GM12878 (cell line): ENCODE data around the gene ASPM. TPM values are rescaled to one million over a fixed set of nuclear protein-coding genes. Genes with fewer than 3 reads are reported as not detected.

Source experiments
- ATAC-seq: fragments of 200-7000 bp; cut with Tn5 transposase; 3 replicates; pipeline ENCODE4 v1.9.1; 2020; ENCODE audit warnings: mild to moderate bottlenecking, moderate library complexity
- BruUV-seq: library from RNA; stranded (reverse); fragments of 400-500 nt; replicated peaks from 2 replicates; lab custom pipeline; 2021; lab: Mats Ljungman, UMichigan
- CTCF ChIA-PET: fragments of 300-600 bp; sonication (Branson Sonifier 250); formaldehyde crosslinking; extraction: SDS; loops from one replicate; lab custom pipeline; 2021; ENCODE audit warnings: inconsistent platforms; lab: Yijun Ruan, JAX
- POLR2A ChIA-PET: fragments of 350-600 bp; formaldehyde crosslinking; extraction: SDS; loops from one replicate; lab custom pipeline; 2021; ENCODE audit warnings: inconsistent platforms; lab: Charles Lee
- RAD21 ChIA-PET: fragments of 300-600 bp; sonication (Branson Sonifier 250); formaldehyde crosslinking; loops from one replicate; lab custom pipeline; 2023; ENCODE audit warnings: antibody characterized with exemption; ENCODE audit not compliant: unreplicated experiment; lab: Charles Lee
- SMC1A ChIA-PET: fragments of 300-600 bp; sonication (Branson Sonifier 250); formaldehyde crosslinking; loops from one replicate; lab custom pipeline; 2023; ENCODE audit not compliant: unreplicated experiment, uncharacterized antibody; lab: Charles Lee
- DNase-seq: peaks from one replicate; pipeline ENCODE4 v3.0.0-alpha.2; 2011; ENCODE audit warnings: low read depth, low spot score
- FAIRE-seq: peaks from 3 replicates; lab custom pipeline; 2011; peaks lifted over from hg19 to GRCh38; lab: Jason Lieb, UNC
- H2AFZ ChIP-seq: 2 replicates; pipeline ENCODE4 v1.6.0; 2011; ENCODE audit warnings: low read depth, low read length, control low read depth; ENCODE audit not compliant: control insufficient read depth
- H3K27ac ChIP-seq: 2 replicates; pipeline ENCODE4 v1.5.1; 2011; ENCODE audit warnings: control low read depth; ENCODE audit not compliant: control insufficient read depth, insufficient read depth
- H3K27me3 ChIP-seq, 2 experiments: replicated peaks in 1 of 2; 2 replicates each; pipeline versions ENCODE4 v1.6.0 to v1.6.1; 2011; ENCODE audit warnings: low read length in 1 of 2; ENCODE audit not compliant: control insufficient read depth in 2 of 2, insufficient read depth in 2 of 2
- H3K36me3 ChIP-seq, 2 experiments: 2 replicates each; pipeline ENCODE4 v1.5.1; 2011; ENCODE audit warnings: low read length in 1 of 2; ENCODE audit not compliant: control insufficient read depth in 2 of 2, insufficient read depth in 2 of 2
- H3K4me1 ChIP-seq: 2 replicates; pipeline ENCODE4 v1.6.1; 2011; ENCODE audit warnings: mild to moderate bottlenecking, low read length, moderate library complexity, mixed read lengths; ENCODE audit not compliant: control insufficient read depth, insufficient read depth
- H3K4me2 ChIP-seq: 2 replicates; pipeline ENCODE4 v1.6.0; 2011; ENCODE audit warnings: control low read depth; ENCODE audit not compliant: control insufficient read depth, insufficient read depth
- H3K4me3 ChIP-seq: fragments of 200-600 bp; sonication (generic); 2 replicates; pipeline ENCODE4 v1.5.1; 2016
- H3K79me2 ChIP-seq: 2 replicates; pipeline ENCODE4 v1.6.0; 2011; ENCODE audit warnings: low read length; ENCODE audit not compliant: control insufficient read depth, insufficient read depth
- H3K9ac ChIP-seq: 2 replicates; pipeline ENCODE4 v1.8.0; 2011; ENCODE audit warnings: low read length, control low read depth, mixed read lengths; ENCODE audit not compliant: control insufficient read depth, insufficient read depth
- H3K9me3 ChIP-seq: replicated peaks from 3 replicates; pipeline ENCODE4 v1.5.1; 2011; ENCODE audit warnings: mild to moderate bottlenecking, low read length; ENCODE audit not compliant: control insufficient read depth, insufficient read depth
- H4K20me1 ChIP-seq: 2 replicates; pipeline ENCODE4 v1.6.0; 2011; ENCODE audit not compliant: control insufficient read depth, insufficient read depth
- ATF7 ChIP-seq: fragments of 450-650 bp; IDR thresholded peaks from 2 replicates; pipeline ENCODE4 v1.6.1; 2016; ENCODE audit warnings: low read depth, mild to moderate bottlenecking
- EED ChIP-seq: sonication (generic); IDR thresholded peaks from 2 replicates; pipeline ENCODE4 v1.6.1; 2016; ENCODE audit warnings: antibody characterized with exemption, low read depth
- ETV6 ChIP-seq, 2 experiments: fragments of 450-650 bp in 1 of 2; IDR thresholded peaks in 1 of 2; conservative IDR thresholded peaks in 1 of 2; 2 replicates each; pipeline ENCODE4 v1.6.1; 2014; ENCODE audit warnings: antibody characterized with exemption in 1 of 2, borderline replicate concordance in 1 of 2, low read depth in 1 of 2, mild to moderate bottlenecking in 1 of 2, moderate library complexity in 1 of 2
- FOXK2 ChIP-seq: fragments of 450-650 bp; IDR thresholded peaks from 2 replicates; pipeline ENCODE4 v1.6.1; 2017; ENCODE audit warnings: mild to moderate bottlenecking, moderate library complexity
- IRF5 ChIP-seq: fragments of 450-650 bp; IDR thresholded peaks from 2 replicates; pipeline ENCODE4 v1.6.1; 2017; ENCODE audit warnings: borderline replicate concordance
- KAT2A ChIP-seq: conservative IDR thresholded peaks from 2 replicates; pipeline ENCODE4 v1.6.1; 2011; ENCODE audit warnings: low read depth, low read length; ENCODE audit not compliant: control insufficient read depth
- NFIC ChIP-seq: IDR thresholded peaks from 2 replicates; pipeline ENCODE4 v1.6.1; 2012; ENCODE audit warnings: low read depth, mild to moderate bottlenecking, inconsistent platforms, low read length, moderate library complexity
- PAX5 ChIP-seq: IDR thresholded peaks from 2 replicates; pipeline ENCODE4 v1.6.1; 2011; ENCODE audit warnings: low read depth, low read length, borderline replicate concordance
- SIX5 ChIP-seq: IDR thresholded peaks from 2 replicates; pipeline ENCODE4 v1.6.1; 2011; ENCODE audit warnings: mild to moderate bottlenecking, low read depth, low read length, moderate library complexity; ENCODE audit not compliant: severe bottlenecking
- SP1 ChIP-seq: IDR thresholded peaks from one replicate; pipeline ENCODE4 v1.6.1; 2011; ENCODE audit warnings: low read depth, low read length
- TARDBP ChIP-seq: IDR thresholded peaks from 2 replicates; pipeline ENCODE4 v1.6.1; 2016; ENCODE audit warnings: borderline replicate concordance
- ZBTB11 ChIP-seq: fragments of 450-650 bp; formaldehyde crosslinking; IDR thresholded peaks from 2 replicates; pipeline ENCODE4 v1.5.0; 2022; ENCODE audit warnings: mild to moderate bottlenecking, missing genetic modification characterization
- ZZZ3 ChIP-seq: IDR thresholded peaks from 2 replicates; pipeline ENCODE4 v1.6.1; 2011; ENCODE audit warnings: low read depth; ENCODE audit not compliant: control insufficient read depth, insufficient read length
- WGBS: methylation state at CpG from one replicate; pipeline ENCODE4 v1.1.6; 2016; ENCODE audit warnings: low lambda C conversion rate; ENCODE audit not compliant: insufficient replicate concordance, insufficient coverage; ENCODE audit errors: missing lambda C conversion rate; 5-methylcytosine and 5-hydroxymethylcytosine counted together
- in situ Hi-C: fragments of 300-500 bp; cut with MboI; formaldehyde crosslinking; loops from 9 replicates; pipeline ENCODE4 v1.14.3; 2018; ENCODE audit warnings: mixed read lengths
- intact Hi-C: fragments of 100-400 bp; cut with micrococcal nuclease; formaldehyde crosslinking; loops from one replicate; pipeline ENCODE4 v1.14.2; 2022; ENCODE audit not compliant: unreplicated experiment
- polyA plus RNA-seq, 11 experiments: library from polyadenylated mRNA; depleted of rRNA in 4 of 11; unstranded in 6 of 11; stranded (reverse) in 5 of 11; fragments of >200 nt; fragmentation: Nextera tagmentation in 4 of 11; fragmentation: Illumina TruSeq in 1 of 11; extraction: Ambion mirVana in 4 of 11; extraction: Trizol in 1 of 11; gene quantifications; 1 replicate in 1 of 11; 2 replicates in 10 of 11; pipeline versions ENCODE4 v1.2.1 to v1.2.3, GENCODE V29; 2011 to 2016; ENCODE audit warnings: inconsistent platforms in 2 of 11, missing spikeins in 2 of 11, low read depth in 1 of 11
- total RNA-seq, 4 experiments: library from RNA; depleted of rRNA in 3 of 4; stranded (reverse); fragments of >200 nt in 3 of 4; fragmentation: Illumina TruSeq in 1 of 4; extraction: Trizol in 1 of 4; gene quantifications; 2 replicates each; pipeline versions ENCODE4 v1.2.1 to v1.2.3, GENCODE V29; 2013 to 2021
- TF ChIP-seq, protein P1 (sequence below): fragments of 450-650 bp; IDR thresholded peaks from 2 replicates; pipeline ENCODE4 v1.6.1; 2017; ENCODE audit warnings: mild to moderate bottlenecking, moderate library complexity
- TF ChIP-seq, protein P2 (sequence below): IDR thresholded peaks from 2 replicates; pipeline ENCODE4 v1.6.1; 2011; ENCODE audit warnings: low read depth, mild to moderate bottlenecking, low read length, moderate library complexity, borderline replicate concordance; ENCODE audit errors: extremely low read depth

Gene ASPM
- total and polyA plus RNA-seq, 10 of the 15 experiments (the other 5 are each of a cell fraction or from before 2014, with no cell fraction given) = 16.2 to 54.9 (median 26.4) TPM

DNA sequence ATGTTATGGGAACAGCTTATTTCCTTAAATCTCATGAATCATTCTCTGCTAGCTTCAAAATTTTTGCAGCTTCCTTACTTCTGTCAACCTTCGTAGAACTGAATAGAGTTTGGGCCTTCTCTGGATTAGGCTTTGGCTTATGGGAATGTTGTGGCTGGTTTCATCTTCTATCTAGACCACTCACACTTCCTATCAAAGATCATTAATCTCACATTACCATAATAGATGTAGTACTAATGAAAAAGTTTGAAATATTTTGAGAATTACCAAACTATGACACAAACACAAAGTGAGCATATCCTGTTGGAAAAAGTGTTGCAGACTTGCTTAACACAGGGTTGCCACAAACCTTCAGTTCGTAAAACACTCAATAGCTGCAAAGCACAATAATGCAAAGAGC is 30.3 kb downstream of the ASPM start:
- no peak overlapping the region for H3K9ac ChIP-seq
- in situ Hi-C loops (no loop called here), intact Hi-C loops (no loop called here)
- no peak overlapping the region for H3K27ac ChIP-seq
- ChIA-PET POLR2A (interaction anchor here (0.6 kb wide), 1 partner anchor 108 kb away, joined by 3 read pairs; no protein-coding TSS in a partner anchor), CTCF (no interaction called here), SMC1A (no interaction called here), RAD21 (no interaction called here)
- H3K27me3 ChIP-seq = no peaks in the 10 kb centered on the region
- no peak overlapping the region for H3K4me3 ChIP-seq
- no peak overlapping the region for H2AFZ ChIP-seq
- 100% methylated on average over 2 of the region's 2 CpGs for WGBS
- H3K4me2 ChIP-seq = no peak overlapping the region
- no TSS peak for BruUV-seq
- H3K4me1 ChIP-seq = no peaks in the 10 kb centered on the region
- no peaks in the 10 kb centered on the region for H4K20me1 ChIP-seq
- DNase-seq (no peak), ATAC-seq (no peak), FAIRE-seq (no peak)
- no peaks in the 10 kb centered on the region for H3K79me2 ChIP-seq
- TF ChIP-seq FOXK2 (no peak), EED (no peak), ZBTB11 (no peak), IRF5 (no peak), TARDBP (no peak), ZZZ3 (no peak), SIX5 (no peak), PAX5 (no peak), NFIC (no peak), ATF7 (no peak), ETV6 (conservative IDR thresholded peaks at IDR 0.05 in 1 of 2, IDR thresholded peaks at IDR 0.05 in 1 of 2; ENCODE audit: borderline replicate concordance in 1 of 2, low read depth in 1 of 2) (no peak), SP1 (no peak), KAT2A (no peak)
- TF ChIP-seq, protein P1, sequence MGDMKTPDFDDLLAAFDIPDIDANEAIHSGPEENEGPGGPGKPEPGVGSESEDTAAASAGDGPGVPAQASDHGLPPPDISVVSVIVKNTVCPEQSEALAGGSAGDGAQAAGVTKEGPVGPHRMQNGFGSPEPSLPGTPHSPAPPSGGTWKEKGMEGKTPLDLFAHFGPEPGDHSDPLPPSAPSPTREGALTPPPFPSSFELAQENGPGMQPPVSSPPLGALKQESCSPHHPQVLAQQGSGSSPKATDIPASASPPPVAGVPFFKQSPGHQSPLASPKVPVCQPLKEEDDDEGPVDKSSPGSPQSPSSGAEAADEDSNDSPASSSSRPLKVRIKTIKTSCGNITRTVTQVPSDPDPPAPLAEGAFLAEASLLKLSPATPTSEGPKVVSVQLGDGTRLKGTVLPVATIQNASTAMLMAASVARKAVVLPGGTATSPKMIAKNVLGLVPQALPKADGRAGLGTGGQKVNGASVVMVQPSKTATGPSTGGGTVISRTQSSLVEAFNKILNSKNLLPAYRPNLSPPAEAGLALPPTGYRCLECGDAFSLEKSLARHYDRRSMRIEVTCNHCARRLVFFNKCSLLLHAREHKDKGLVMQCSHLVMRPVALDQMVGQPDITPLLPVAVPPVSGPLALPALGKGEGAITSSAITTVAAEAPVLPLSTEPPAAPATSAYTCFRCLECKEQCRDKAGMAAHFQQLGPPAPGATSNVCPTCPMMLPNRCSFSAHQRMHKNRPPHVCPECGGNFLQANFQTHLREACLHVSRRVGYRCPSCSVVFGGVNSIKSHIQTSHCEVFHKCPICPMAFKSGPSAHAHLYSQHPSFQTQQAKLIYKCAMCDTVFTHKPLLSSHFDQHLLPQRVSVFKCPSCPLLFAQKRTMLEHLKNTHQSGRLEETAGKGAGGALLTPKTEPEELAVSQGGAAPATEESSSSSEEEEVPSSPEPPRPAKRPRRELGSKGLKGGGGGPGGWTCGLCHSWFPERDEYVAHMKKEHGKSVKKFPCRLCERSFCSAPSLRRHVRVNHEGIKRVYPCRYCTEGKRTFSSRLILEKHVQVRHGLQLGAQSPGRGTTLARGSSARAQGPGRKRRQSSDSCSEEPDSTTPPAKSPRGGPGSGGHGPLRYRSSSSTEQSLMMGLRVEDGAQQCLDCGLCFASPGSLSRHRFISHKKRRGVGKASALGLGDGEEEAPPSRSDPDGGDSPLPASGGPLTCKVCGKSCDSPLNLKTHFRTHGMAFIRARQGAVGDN = no peak
- TF ChIP-seq, protein P2, sequence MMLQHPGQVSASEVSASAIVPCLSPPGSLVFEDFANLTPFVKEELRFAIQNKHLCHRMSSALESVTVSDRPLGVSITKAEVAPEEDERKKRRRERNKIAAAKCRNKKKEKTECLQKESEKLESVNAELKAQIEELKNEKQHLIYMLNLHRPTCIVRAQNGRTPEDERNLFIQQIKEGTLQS = no peak
- H3K36me3 ChIP-seq = peaks cover 0 to 12% of the 10 kb centered on the region in 2 experiments; a peak in 2 of 4 replicates
- no peaks in the 10 kb centered on the region for H3K9me3 ChIP-seq
